CD4-positive, alpha-beta T cell (primary cell): ENCODE measurements around the gene CD300A. TPM values are rescaled to one million over a fixed set of nuclear protein-coding genes. Genes with fewer than 3 reads are reported as not detected.

Experiments used
- ATAC-seq: fragments of 200-7000 bp; cut with Tn5 transposase; one replicate; pipeline ENCODE4 v1.10.0; 2022; ENCODE audit warnings: mild to moderate bottlenecking; ENCODE audit not compliant: poor library complexity
- CTCF ChIA-PET: fragments of 350-600 bp; sonication (Branson Sonifier 250); formaldehyde crosslinking; loops from one replicate; lab custom pipeline; 2021; ENCODE audit warnings: antibody characterized with exemption, inconsistent platforms; lab: Charles Lee
- POLR2A ChIA-PET: fragments of 350-600 bp; sonication (Branson Sonifier 250); formaldehyde crosslinking; loops from one replicate; lab custom pipeline; 2021; ENCODE audit warnings: antibody characterized with exemption, inconsistent platforms; lab: Charles Lee
- DNase-seq, 14 experiments: peaks; one replicate each; pipeline ENCODE4 v3.0.0-alpha.2; 2013 to 2020; ENCODE audit warnings: mixed read lengths in 2 of 14
- H3K27ac ChIP-seq, 2 donors: one replicate each; pipeline versions ENCODE4 v1.5.1 to v1.7.0; 2013; ENCODE audit warnings: low read length in 2 of 2, low read depth in 1 of 2, mild to moderate bottlenecking in 1 of 2
- H3K27me3 ChIP-seq, 2 experiments: 1 replicate in 1 of 2; 2 replicates in 1 of 2; pipeline versions ENCODE4 v1.6.1 to v1.7.0; 2013; ENCODE audit warnings: low read length in 2 of 2, control low read depth in 1 of 2, mild to moderate bottlenecking in 1 of 2, moderate library complexity in 1 of 2; ENCODE audit not compliant: insufficient read depth in 2 of 2, control insufficient read depth in 1 of 2
- H3K36me3 ChIP-seq: one replicate; pipeline ENCODE4 v1.6.1; 2013; ENCODE audit warnings: low read length, control low read depth; ENCODE audit not compliant: insufficient read depth
- H3K4me1 ChIP-seq: one replicate; pipeline ENCODE4 v1.6.1; 2013; ENCODE audit warnings: low read length, control low read depth; ENCODE audit not compliant: insufficient read depth
- H3K4me3 ChIP-seq: one replicate; pipeline ENCODE4 v1.5.1; 2013; ENCODE audit warnings: mild to moderate bottlenecking, low read length, moderate library complexity
- H3K9me3 ChIP-seq, 2 experiments: 1 replicate in 1 of 2; 2 replicates in 1 of 2; pipeline versions ENCODE4 v1.6.1 to v1.7.0; 2013; ENCODE audit warnings: low read length in 2 of 2, mild to moderate bottlenecking in 2 of 2, control low read depth in 1 of 2, moderate library complexity in 1 of 2; ENCODE audit not compliant: control insufficient read depth in 1 of 2, insufficient read depth in 1 of 2
- H3K27ac Mint-ChIP-seq: one replicate; pipeline ENCODE4 v1.8.0; 2020; ENCODE audit warnings: mixed read lengths
- H3K27me3 Mint-ChIP-seq: one replicate; pipeline ENCODE4 v1.8.0; 2021; ENCODE audit warnings: mixed read lengths
- H3K36me3 Mint-ChIP-seq: one replicate; pipeline ENCODE4 v1.8.0; 2021; ENCODE audit warnings: low read depth, mixed read lengths
- H3K4me1 Mint-ChIP-seq: one replicate; pipeline ENCODE4 v1.8.0; 2021; ENCODE audit warnings: low read depth, mixed read lengths
- H3K4me3 Mint-ChIP-seq: one replicate; pipeline ENCODE4 v1.8.0; 2020; ENCODE audit warnings: mild to moderate bottlenecking, mixed read lengths
- H3K9me3 Mint-ChIP-seq: one replicate; pipeline ENCODE4 v1.8.0; 2020; ENCODE audit warnings: mixed read lengths
- CTCF ChIP-seq: fragments of 200-600 bp; IDR thresholded peaks from one replicate; pipeline ENCODE4 v1.8.0; 2022; ENCODE audit warnings: antibody characterized with exemption, mild to moderate bottlenecking
- intact Hi-C, 2 experiments: fragments of 100-400 bp; cut with DNase I in 1 of 2; cut with micrococcal nuclease in 1 of 2; formaldehyde crosslinking; loops; one replicate each; pipeline versions ENCODE4 v1.15.1 to v1.9.0; 2023 to 2025; cut with DNase I, micrococcal nuclease
- total RNA-seq, 174 experiments: library from RNA in 2 of 174; stranded (reverse) in 2 of 174; gene quantifications; one replicate each; pipeline ENCODE4 v1.2.3 and lab custom pipeline; 2021 to 2026

Gene CD300A
- total RNA-seq, 2 experiments from 2014 or later, result 1.8 to 2.6 TPM

GRCh38 chr17:74477411-74477810, 11.0 kb downstream of the CD300A start:
- Histone ChIP-seq H3K36me3 (peaks cover 43% of the 10 kb centered on the region), H3K4me1 (peaks cover 72% of the 10 kb centered on the region), H3K27ac (no peak overlapping the region), H3K4me3 (no peak overlapping the region), H3K9me3 (peaks cover 11 to 12% of the 10 kb centered on the region in 2 experiments), H3K27me3 (no peaks in the 10 kb centered on the region)
- no peak for ATAC-seq
- peak overlapping the region; percentile 12 for H3K27ac Mint-ChIP-seq
- ChIA-PET CTCF (no interaction called here), POLR2A (no interaction called here)
- H3K27me3 Mint-ChIP-seq, result no peaks in the 10 kb centered on the region
- H3K4me1 Mint-ChIP-seq, result peaks cover 63% of the 10 kb centered on the region
- intact Hi-C loops, result no loop called here
- peaks cover 3% of the 10 kb centered on the region for H3K9me3 Mint-ChIP-seq
- TF ChIP-seq CTCF, result no peak
- no peak overlapping the region for H3K4me3 Mint-ChIP-seq
- peaks cover 26% of the 10 kb centered on the region for H3K36me3 Mint-ChIP-seq
- no peak for DNase-seq

- H3K9me3 ChIP-seq, result peaks cover 11 to 12% of the 10 kb centered on the region in 2 experiments
- intact Hi-C loops, result no loop called here
- Mint-ChIP-seq H3K9me3 (peaks cover 3% of the 10 kb centered on the region), H3K4me3 (peak overlapping the region; percentile 64), H3K27ac (peak overlapping the region; percentile 12), H3K4me1 (peaks cover 60% of the 10 kb centered on the region), H3K27me3 (no peaks in the 10 kb centered on the region), H3K36me3 (peaks cover 26% of the 10 kb centered on the region)
- peak in 5 of 14 experiments; percentile 29 to 76 (median 70) for DNase-seq
- peak; percentile 59 for ATAC-seq
- ChIA-PET POLR2A (interaction anchor here (0.8 kb wide), 1 partner anchor 26 kb away, joined by 3 read pairs; no protein-coding TSS in a partner anchor), CTCF (no interaction called here)
- H3K4me1 ChIP-seq, result peaks cover 62% of the 10 kb centered on the region
- no peaks in the 10 kb centered on the region for H3K27me3 ChIP-seq
- H3K27ac ChIP-seq, result peak overlapping the region; percentile 25 to 31
- H3K4me3 ChIP-seq, result no peak overlapping the region
- no peak for TF ChIP-seq CTCF
- peaks cover 41% of the 10 kb centered on the region for H3K36me3 ChIP-seq
Observed at GRCh38 chr17:74478420-74479100, 12.1 kb downstream of the CD300A start.

GRCh38 chr17:74480290-74480689, 13.9 kb downstream of the CD300A start:
- Histone ChIP-seq H3K4me1 (peaks cover 47% of the 10 kb centered on the region), H3K27ac (no peak overlapping the region), H3K36me3 (peaks cover 35% of the 10 kb centered on the region), H3K27me3 (no peaks in the 10 kb centered on the region), H3K9me3 (peaks cover 8 to 11% of the 10 kb centered on the region in 2 experiments), H3K4me3 (no peak overlapping the region)
- Mint-ChIP-seq H3K4me1 (peaks cover 45% of the 10 kb centered on the region), H3K27ac (peak overlapping the region; percentile 12), H3K9me3 (peaks cover 3% of the 10 kb centered on the region), H3K27me3 (no peaks in the 10 kb centered on the region), H3K36me3 (peaks cover 12% of the 10 kb centered on the region), H3K4me3 (no peak overlapping the region)
- no peak for TF ChIP-seq CTCF
- ChIA-PET POLR2A (no interaction called here), CTCF (no interaction called here)
- ATAC-seq, result no peak
- DNase-seq, result no peak
- intact Hi-C loops, result no loop called here
